Muscle layer of duodenum (tissue), 2 donors: ENCODE results near the gene AKR1D1.

Source experiments
- H3K27ac ChIP-seq: one replicate; pipeline ENCODE4 v1.7.0; 2013; ENCODE audit warnings: mild to moderate bottlenecking, low read length
- H3K27me3 ChIP-seq: one replicate; pipeline ENCODE4 v1.7.0; 2013; ENCODE audit warnings: low read depth, mild to moderate bottlenecking, control low read depth, low read length
- H3K36me3 ChIP-seq, 2 donors: one replicate each; pipeline ENCODE4 v1.7.0; 2013; ENCODE audit warnings: low read length in 2 of 2, control low read depth in 1 of 2, mild to moderate bottlenecking in 1 of 2; ENCODE audit not compliant: insufficient read depth in 2 of 2, control insufficient read depth in 1 of 2
- H3K4me1 ChIP-seq, 2 donors: one replicate each; pipeline ENCODE4 v1.7.0; 2013; ENCODE audit warnings: low read length in 2 of 2, mild to moderate bottlenecking in 2 of 2, control low read depth in 1 of 2, moderate library complexity in 1 of 2; ENCODE audit not compliant: insufficient read depth in 2 of 2, control insufficient read depth in 1 of 2
- H3K4me3 ChIP-seq, 2 donors: one replicate each; pipeline ENCODE4 v1.7.0; 2013; ENCODE audit warnings: low read length in 2 of 2, low read depth in 1 of 2, mild to moderate bottlenecking in 1 of 2
- H3K9me3 ChIP-seq, 2 donors: one replicate each; pipeline ENCODE4 v1.7.0; 2013; ENCODE audit warnings: low read length in 2 of 2, control low read depth in 1 of 2, mild to moderate bottlenecking in 1 of 2; ENCODE audit not compliant: control insufficient read depth in 1 of 2
- donor health status: healthy.

The AKR1D1 gene

DNA sequence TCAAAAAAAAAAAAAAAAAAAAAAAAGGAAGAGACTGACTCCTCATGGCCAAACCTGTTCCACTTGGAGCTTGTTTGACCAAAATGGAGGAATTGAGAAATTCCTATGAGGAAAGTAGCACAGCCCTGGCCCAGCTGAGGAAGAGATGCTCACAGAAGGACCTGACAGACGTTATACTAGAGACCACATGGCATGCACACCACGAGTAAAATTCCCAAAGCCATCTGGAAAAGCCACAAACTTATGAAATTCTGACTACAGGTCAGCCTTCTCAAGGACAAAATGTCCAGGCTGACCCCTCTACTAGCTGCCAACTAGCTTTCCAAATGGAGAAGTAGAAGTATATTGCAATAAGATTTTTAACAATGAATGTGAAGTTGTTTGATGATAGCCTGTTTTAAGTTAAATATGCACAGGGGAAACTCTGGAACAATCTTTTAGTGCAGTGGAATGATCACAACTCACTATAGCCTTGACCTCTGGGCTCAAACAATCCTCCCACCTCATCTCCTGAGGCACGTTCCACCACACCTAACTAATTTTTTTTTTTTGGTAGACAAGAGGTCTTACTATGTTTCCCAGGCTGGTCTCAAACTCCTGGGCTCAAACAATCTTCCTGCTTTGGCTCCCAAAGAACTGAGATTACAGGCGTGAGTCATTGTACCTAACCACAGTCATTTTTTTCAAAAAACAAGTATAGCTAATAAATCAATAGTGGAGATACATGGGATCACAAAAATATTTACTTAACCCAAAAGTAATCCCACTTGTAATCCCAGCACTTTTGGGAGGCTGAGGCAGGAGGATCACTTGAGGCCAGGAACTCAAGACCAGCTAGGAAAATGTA, 75.7 kb downstream of the AKR1D1 start:
- Histone ChIP-seq H3K27ac (no peak overlapping the region), H3K36me3 (no peaks in the 10 kb centered on the region), H3K27me3 (no peaks in the 10 kb centered on the region), H3K4me1 (no peaks in the 10 kb centered on the region), H3K4me3 (no peak overlapping the region), H3K9me3 (no peaks in the 10 kb centered on the region)

DNA sequence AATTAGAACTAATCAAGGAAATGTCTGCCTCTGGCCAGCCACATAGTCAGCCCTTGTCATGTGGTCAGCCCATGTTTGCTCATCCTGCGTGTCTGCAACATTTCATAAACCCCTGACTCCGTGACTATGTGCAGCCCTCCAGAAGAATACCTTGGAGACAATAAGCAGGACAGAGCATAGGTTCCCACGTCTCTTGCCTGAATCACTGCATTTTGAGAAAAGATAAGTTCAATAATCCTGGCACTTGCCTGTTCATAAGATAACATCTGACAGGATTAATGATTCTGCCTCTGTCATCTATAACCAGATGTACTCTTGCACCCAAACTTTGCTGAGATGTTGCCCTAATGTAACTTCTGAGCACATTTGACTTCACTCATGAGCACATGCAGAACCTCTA, 78.4 kb downstream of the AKR1D1 start:
- no peaks in the 10 kb centered on the region for H3K27me3 ChIP-seq
- H3K36me3 ChIP-seq: no peaks in the 10 kb centered on the region
- H3K4me1 ChIP-seq: no peaks in the 10 kb centered on the region

GRCh38 chr7:138157702-138158101, 81.4 kb downstream of the AKR1D1 start:
- Histone ChIP-seq H3K4me3 (no peak overlapping the region), H3K4me1 (no peaks in the 10 kb centered on the region), H3K36me3 (no peaks in the 10 kb centered on the region), H3K27me3 (no peaks in the 10 kb centered on the region), H3K27ac (no peak overlapping the region), H3K9me3 (no peaks in the 10 kb centered on the region)

More for the DNA sequence above, 78.4 kb downstream of the AKR1D1 start:
- H3K27ac ChIP-seq: no peak overlapping the region
- H3K4me3 ChIP-seq: no peak overlapping the region
- no peaks in the 10 kb centered on the region for H3K9me3 ChIP-seq

GRCh38 chr7:138158739-138159528, 82.7 kb downstream of the AKR1D1 start:
- Histone ChIP-seq H3K36me3 (no peaks in the 10 kb centered on the region), H3K4me1 (no peaks in the 10 kb centered on the region), H3K27me3 (no peaks in the 10 kb centered on the region), H3K4me3 (no peak overlapping the region), H3K9me3 (no peaks in the 10 kb centered on the region), H3K27ac (no peak overlapping the region)

GRCh38 chr7:138161600-138162081, 85.4 kb downstream of the AKR1D1 start:
- H3K36me3 ChIP-seq: no peaks in the 10 kb centered on the region
- H3K27me3 ChIP-seq: no peaks in the 10 kb centered on the region
- no peak overlapping the region for H3K4me3 ChIP-seq
- no peak overlapping the region for H3K27ac ChIP-seq
- no peaks in the 10 kb centered on the region for H3K4me1 ChIP-seq
- peaks cover 6 to 9% of the 10 kb centered on the region in 2 donors for H3K9me3 ChIP-seq

DNA sequence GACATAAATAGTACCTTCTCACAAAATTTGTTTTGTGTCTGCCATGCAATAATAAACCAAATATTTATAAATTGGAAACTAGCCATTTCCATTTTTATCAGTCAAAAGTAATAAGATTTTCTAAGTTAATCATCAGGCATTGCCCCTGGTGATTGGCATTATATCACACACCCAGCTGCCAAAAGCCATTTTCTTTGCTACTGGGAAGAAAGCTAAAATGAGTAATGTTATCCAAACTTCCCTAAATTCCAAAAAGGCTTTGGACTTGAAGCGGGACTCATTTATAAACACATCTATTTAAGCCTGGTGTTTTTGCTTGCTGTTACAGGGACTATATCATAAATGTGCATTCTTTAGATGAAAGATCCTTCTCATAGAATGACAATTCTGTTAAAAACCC, 86.0 kb downstream of the AKR1D1 start:
- Histone ChIP-seq H3K4me1 (no peaks in the 10 kb centered on the region), H3K27me3 (no peaks in the 10 kb centered on the region), H3K9me3 (peaks cover 6 to 9% of the 10 kb centered on the region in 2 donors), H3K4me3 (no peak overlapping the region), H3K36me3 (no peaks in the 10 kb centered on the region), H3K27ac (no peak overlapping the region)

- Histone ChIP-seq H3K27ac (no peak overlapping the region), H3K4me3 (no peak overlapping the region), H3K4me1 (no peaks in the 10 kb centered on the region), H3K36me3 (no peaks in the 10 kb centered on the region), H3K9me3 (peaks cover 6 to 9% of the 10 kb centered on the region in 2 donors), H3K27me3 (no peaks in the 10 kb centered on the region)
Measured at GRCh38 chr7:138163800-138164199, 87.5 kb downstream of the AKR1D1 start.

GRCh38 chr7:138164804-138165203, 88.5 kb downstream of the AKR1D1 start:
- no peaks in the 10 kb centered on the region for H3K36me3 ChIP-seq
- H3K4me3 ChIP-seq: no peak overlapping the region
- peaks cover 6 to 9% of the 10 kb centered on the region in 2 donors for H3K9me3 ChIP-seq
- no peaks in the 10 kb centered on the region for H3K4me1 ChIP-seq
- H3K27me3 ChIP-seq: no peaks in the 10 kb centered on the region
- H3K27ac ChIP-seq: no peak overlapping the region

GRCh38 chr7:138166681-138167080, 90.4 kb downstream of the AKR1D1 start:
- H3K4me1 ChIP-seq: no peaks in the 10 kb centered on the region
- H3K27ac ChIP-seq: no peak overlapping the region
- H3K27me3 ChIP-seq: no peaks in the 10 kb centered on the region
- H3K4me3 ChIP-seq: no peak overlapping the region
- peaks cover 6 to 9% of the 10 kb centered on the region in 2 donors for H3K9me3 ChIP-seq
- H3K36me3 ChIP-seq: no peaks in the 10 kb centered on the region

DNA sequence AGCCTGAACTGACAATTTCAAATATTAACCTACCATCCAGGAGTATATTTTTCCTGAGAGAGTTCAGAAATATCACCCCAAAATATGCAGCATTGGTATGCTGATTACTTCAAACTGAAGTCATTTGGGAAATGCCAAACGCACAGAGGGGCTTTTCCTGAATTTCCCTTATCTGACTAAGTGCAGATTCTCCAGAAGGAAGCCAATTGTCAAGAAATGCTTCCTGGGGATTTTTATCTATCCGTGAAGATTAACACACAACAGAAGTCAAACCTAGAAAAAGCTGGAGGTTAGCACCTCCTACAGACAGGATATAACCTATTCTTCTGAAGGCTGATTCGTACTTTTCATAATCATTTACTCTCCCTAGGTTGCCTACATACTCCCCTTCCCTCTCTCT, 91.0 kb downstream of the AKR1D1 start:
- Histone ChIP-seq H3K27me3 (no peaks in the 10 kb centered on the region), H3K4me3 (no peak overlapping the region), H3K9me3 (peaks cover 6 to 9% of the 10 kb centered on the region in 2 donors), H3K27ac (no peak overlapping the region), H3K4me1 (no peaks in the 10 kb centered on the region), H3K36me3 (no peaks in the 10 kb centered on the region)

DNA sequence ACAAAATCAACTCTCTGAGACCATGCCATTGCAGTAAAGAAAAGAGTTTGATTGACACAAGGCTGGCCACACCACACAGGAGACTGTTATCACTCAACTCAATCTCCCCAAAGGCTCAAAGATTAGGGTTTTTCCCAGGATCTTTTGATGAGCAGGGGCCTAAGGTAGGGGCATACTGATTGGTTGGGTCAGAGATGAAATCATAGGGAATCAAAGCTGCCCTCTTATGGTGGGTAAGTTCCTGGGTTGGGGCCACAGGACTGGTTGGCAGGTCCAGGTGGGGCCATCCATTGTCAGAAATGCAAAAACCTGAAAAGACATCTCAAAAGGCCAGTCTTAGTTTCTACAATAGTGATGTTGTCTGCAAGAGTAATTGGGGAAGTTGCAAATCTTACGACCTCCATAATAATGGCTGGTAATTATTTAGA, 91.6 kb downstream of the AKR1D1 start:
- H3K4me3 ChIP-seq: no peak overlapping the region
- H3K27me3 ChIP-seq: no peaks in the 10 kb centered on the region
- no peaks in the 10 kb centered on the region for H3K36me3 ChIP-seq

More for the DNA sequence above, 91.6 kb downstream of the AKR1D1 start:
- no peak overlapping the region for H3K27ac ChIP-seq
- H3K4me1 ChIP-seq: no peaks in the 10 kb centered on the region
- H3K9me3 ChIP-seq: peaks cover 6 to 9% of the 10 kb centered on the region in 2 donors
